Measurements from ENCODE around the gene SOX12. TPM values are rescaled to one million over a fixed set of nuclear protein-coding genes. Genes with fewer than 3 reads are reported as not detected.

Gene SOX12
- total RNA-seq, 1 donor from 2014 or later, result 43.4 TPM

DNA sequence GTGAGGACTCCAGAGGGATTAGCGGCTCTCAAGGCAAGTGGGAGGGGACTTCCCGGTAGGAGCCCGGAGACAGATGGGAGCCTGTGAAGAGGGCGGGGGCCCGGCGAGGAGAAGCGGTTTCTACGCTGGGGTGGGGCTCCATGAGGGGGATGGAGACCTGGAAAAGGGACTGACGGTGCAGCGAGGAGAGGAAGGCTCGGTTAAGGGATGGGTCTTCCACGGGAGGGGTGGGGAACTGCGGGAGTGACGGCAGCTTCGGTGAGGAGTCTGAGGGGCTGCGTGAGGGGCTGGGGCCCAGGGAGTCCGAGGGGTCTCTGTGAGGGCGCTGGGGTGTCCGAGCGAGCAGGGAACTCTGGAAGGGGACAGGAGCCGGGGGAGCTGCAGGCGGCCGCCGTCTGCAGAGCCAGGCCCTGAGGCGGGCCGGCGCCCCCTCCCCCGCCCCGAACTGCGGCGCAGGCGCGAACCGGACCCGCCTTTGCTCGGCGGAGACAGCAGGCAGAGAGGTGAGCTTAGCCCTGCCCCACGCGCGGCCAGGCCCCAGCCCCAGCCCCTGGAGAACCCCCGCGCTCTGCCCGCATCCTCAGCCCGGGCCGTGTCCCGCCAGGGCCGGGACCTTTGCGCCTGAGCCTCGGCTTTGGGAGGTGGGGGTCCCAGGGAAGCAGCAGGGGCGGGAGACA, 21.4 kb downstream of the SOX12 start, which contains the start of gene NRSN2:
Gene NRSN2, plus strand, starts transcription at position 472 of the 677 bp plus-strand sequence. CDS start 2,533 bp downstream, outside the sequence.
- Histone ChIP-seq H3K4me3 (ENCODE audit: insufficient read depth, low read depth, low read length) (peak within 1 kb of the TSS; percentile 77), H3K9ac (ENCODE audit: low read length) (peak within 1 kb of the TSS; percentile 95), H3K4me1 (ENCODE audit: insufficient read depth, low read length) (peaks cover 11% of the 10 kb centered on the region), H3K27me3 (ENCODE audit: insufficient read depth, low read length) (no peaks in the 10 kb centered on the region), H3K27ac (ENCODE audit: low read depth, low read length) (peak within 1 kb of the TSS; percentile 90), H3K9me3 (ENCODE audit: insufficient read depth, low read depth, low read length) (peaks cover 9% of the 10 kb centered on the region), H3K4me2 (ENCODE audit: low read length) (peak within 1 kb of the TSS; percentile 93), H3K79me2 (ENCODE audit: insufficient read depth, low read length) (peaks cover 12% of the 10 kb centered on the region), H4K20me1 (ENCODE audit: insufficient read depth, low read length) (peaks cover 4% of the 10 kb centered on the region), H3K36me3 (ENCODE audit: insufficient read depth, low read length) (peaks cover 6% of the 10 kb centered on the region), H2AFZ (ENCODE audit: low read depth, low read length) (peak within 1 kb of the TSS; percentile 88)
- DNase-seq (ENCODE audit: low read depth), result peak; percentile 61
- H3K36me3 Mint-ChIP-seq (ENCODE audit: low read depth, unreplicated experiment), result peaks cover 26% of the 10 kb centered on the region
- peak within 1 kb of the TSS; percentile 93 for H3K4me3 Mint-ChIP-seq (ENCODE audit: unreplicated experiment)
- H3K9me3 Mint-ChIP-seq (ENCODE audit: unreplicated experiment), result peaks cover 21% of the 10 kb centered on the region
- H3K27ac Mint-ChIP-seq (ENCODE audit: unreplicated experiment), result peak within 1 kb of the TSS; percentile 94
- no peak for TF ChIP-seq EZH2 (IDR thresholded peaks at IDR 0.05; ENCODE audit: insufficient read depth, low read length)
- TF ChIP-seq, protein P1, sequence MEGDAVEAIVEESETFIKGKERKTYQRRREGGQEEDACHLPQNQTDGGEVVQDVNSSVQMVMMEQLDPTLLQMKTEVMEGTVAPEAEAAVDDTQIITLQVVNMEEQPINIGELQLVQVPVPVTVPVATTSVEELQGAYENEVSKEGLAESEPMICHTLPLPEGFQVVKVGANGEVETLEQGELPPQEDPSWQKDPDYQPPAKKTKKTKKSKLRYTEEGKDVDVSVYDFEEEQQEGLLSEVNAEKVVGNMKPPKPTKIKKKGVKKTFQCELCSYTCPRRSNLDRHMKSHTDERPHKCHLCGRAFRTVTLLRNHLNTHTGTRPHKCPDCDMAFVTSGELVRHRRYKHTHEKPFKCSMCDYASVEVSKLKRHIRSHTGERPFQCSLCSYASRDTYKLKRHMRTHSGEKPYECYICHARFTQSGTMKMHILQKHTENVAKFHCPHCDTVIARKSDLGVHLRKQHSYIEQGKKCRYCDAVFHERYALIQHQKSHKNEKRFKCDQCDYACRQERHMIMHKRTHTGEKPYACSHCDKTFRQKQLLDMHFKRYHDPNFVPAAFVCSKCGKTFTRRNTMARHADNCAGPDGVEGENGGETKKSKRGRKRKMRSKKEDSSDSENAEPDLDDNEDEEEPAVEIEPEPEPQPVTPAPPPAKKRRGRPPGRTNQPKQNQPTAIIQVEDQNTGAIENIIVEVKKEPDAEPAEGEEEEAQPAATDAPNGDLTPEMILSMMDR (IDR thresholded peaks at IDR 0.05; ENCODE audit: insufficient read depth, low read depth, low read length), result no peak
- H3K4me1 Mint-ChIP-seq (ENCODE audit: low read depth, unreplicated experiment), result peaks cover 4% of the 10 kb centered on the region
- no peaks in the 10 kb centered on the region for H3K27me3 Mint-ChIP-seq (ENCODE audit: low read depth, unreplicated experiment)
- FAIRE-seq, result no peak

DNA sequence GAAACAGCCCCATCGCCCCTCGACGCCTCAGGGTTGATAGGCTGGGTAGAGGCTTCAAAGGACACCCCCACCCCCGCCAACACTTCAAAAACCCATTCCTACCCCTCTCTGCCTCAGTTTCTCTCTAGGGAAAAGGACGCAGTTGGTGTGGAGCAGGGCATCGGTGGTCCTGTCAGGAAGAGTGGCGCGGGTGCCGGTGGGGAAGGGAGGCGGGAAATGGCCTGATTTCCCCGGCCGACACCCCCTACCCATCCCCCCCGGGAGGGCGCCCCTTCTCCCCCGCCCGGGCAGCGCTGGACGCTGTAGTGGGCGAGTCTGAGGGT, 21.9 kb downstream of the SOX12 start:
- Mint-ChIP-seq H3K9me3 (ENCODE audit: unreplicated experiment) (peaks cover 16% of the 10 kb centered on the region), H3K4me3 (ENCODE audit: unreplicated experiment) (peak overlapping the region; percentile 87), H3K36me3 (ENCODE audit: low read depth, unreplicated experiment) (peaks cover 25% of the 10 kb centered on the region), H3K27ac (ENCODE audit: unreplicated experiment) (peak overlapping the region; percentile 62), H3K27me3 (ENCODE audit: low read depth, unreplicated experiment) (no peaks in the 10 kb centered on the region), H3K4me1 (ENCODE audit: low read depth, unreplicated experiment) (peaks cover 4% of the 10 kb centered on the region)
- Histone ChIP-seq H3K36me3 (ENCODE audit: insufficient read depth, low read length) (peaks cover 6% of the 10 kb centered on the region), H3K4me1 (ENCODE audit: insufficient read depth, low read length) (peaks cover 11% of the 10 kb centered on the region), H3K9me3 (ENCODE audit: insufficient read depth, low read depth, low read length) (peaks cover 4% of the 10 kb centered on the region), H4K20me1 (ENCODE audit: insufficient read depth, low read length) (peaks cover 4% of the 10 kb centered on the region), H3K4me3 (ENCODE audit: insufficient read depth, low read depth, low read length) (peak overlapping the region; percentile 77), H3K79me2 (ENCODE audit: insufficient read depth, low read length) (peaks cover 12% of the 10 kb centered on the region), H3K27me3 (ENCODE audit: insufficient read depth, low read length) (no peaks in the 10 kb centered on the region), H3K4me2 (ENCODE audit: low read length) (peak overlapping the region; percentile 93), H3K27ac (ENCODE audit: low read depth, low read length) (peak overlapping the region; percentile 90), H3K9ac (ENCODE audit: low read length) (peak overlapping the region; percentile 95), H2AFZ (ENCODE audit: low read depth, low read length) (peak overlapping the region; percentile 88)
- DNase-seq (ENCODE audit: low read depth) (no peak), FAIRE-seq (no peak)
- TF ChIP-seq EZH2 (IDR thresholded peaks at IDR 0.05; ENCODE audit: insufficient read depth, low read length), result no peak
- TF ChIP-seq, protein P1 (IDR thresholded peaks at IDR 0.05; ENCODE audit: insufficient read depth, low read depth, low read length), result no peak

All from astrocyte (in vitro differentiated cells and primary cell).